Stimulated activated CD4-positive, alpha-beta T cell treated with anti-CD3 and anti-CD28 coated beads, Interleukin-2, amount 100 ng/mL, for 48 hours (primary cell): ENCODE measurements around the gene KIAA1671.
A peak's percentile ranks its signal among the peaks of the same experiment; 100 is the strongest.

Experiments
- DNase-seq, 2 donors: peaks; one replicate each; pipeline ENCODE4 v3.0.0-alpha.2; 2020

The KIAA1671 gene

GRCh38 chr22:25153961-25154666 lies 201.6 kb downstream of the KIAA1671 start:
- DNase-seq = no peak

GRCh38 chr22:25154667-25154999 lies 202.1 kb downstream of the KIAA1671 start:
- no peak for DNase-seq

- no peak for DNase-seq
These were observed 204.2 kb downstream of the KIAA1671 start for GRCh38 chr22:25156736-25157135.

GRCh38 chr22:25159028-25159427 lies 206.5 kb downstream of the KIAA1671 start:
- no peak for DNase-seq

- no peak for DNase-seq
These were observed 207.8 kb downstream of the KIAA1671 start for GRCh38 chr22:25160120-25160996.

GRCh38 chr22:25161017-25161915 lies 208.8 kb downstream of the KIAA1671 start:
- DNase-seq = no peak

- no peak for DNase-seq
These were observed 209.5 kb downstream of the KIAA1671 start for GRCh38 chr22:25161916-25162530.

- DNase-seq = no peak
These were observed 210.0 kb downstream of the KIAA1671 start for GRCh38 chr22:25162561-25162960.

- DNase-seq = no peak
These were observed 213.3 kb downstream of the KIAA1671 start for GRCh38 chr22:25165785-25166184.

- DNase-seq = no peak
These were observed 213.9 kb downstream of the KIAA1671 start for GRCh38 chr22:25166266-25167040.

- no peak for DNase-seq
These were observed 214.6 kb downstream of the KIAA1671 start for GRCh38 chr22:25167082-25167481.

GRCh38 chr22:25167834-25168601 lies 215.5 kb downstream of the KIAA1671 start:
- no peak for DNase-seq

- DNase-seq = no peak
These were observed 216.9 kb downstream of the KIAA1671 start for GRCh38 chr22:25169278-25170031.

GRCh38 chr22:25170426-25170980 lies 218.0 kb downstream of the KIAA1671 start:
- no peak for DNase-seq

GRCh38 chr22:25172153-25172552 lies 219.6 kb downstream of the KIAA1671 start:
- peak; percentile 11 to 19 for DNase-seq

GRCh38 chr22:25174156-25174887 lies 221.8 kb downstream of the KIAA1671 start:
- DNase-seq = no peak

GRCh38 chr22:25174888-25175411 lies 222.4 kb downstream of the KIAA1671 start:
- DNase-seq = no peak

- DNase-seq = no peak
These were observed 223.7 kb downstream of the KIAA1671 start for GRCh38 chr22:25176175-25176574.

GRCh38 chr22:25176799-25177198 lies 224.3 kb downstream of the KIAA1671 start:
- no peak for DNase-seq
